Esophagus squamous epithelium (tissue), 4 donors: Measurements from ENCODE around the gene CEP162.

Source experiments
- POLR2A ChIP-seq, 4 donors: fragments of 450-650 bp; IDR thresholded peaks; one replicate each; pipeline ENCODE4 v1.6.1; 2017; ENCODE audit warnings: antibody characterized with exemption in 4 of 4, mild to moderate bottlenecking in 4 of 4, moderate library complexity in 3 of 4
- TF ChIP-seq, protein P1 (sequence below), 6 experiments: fragments of 450-650 bp in 4 of 6; fragments of 200-600 bp in 2 of 6; sonication (generic) in 2 of 6; IDR thresholded peaks; one replicate each; pipeline ENCODE4 v1.5.1; 2016 to 2019; ENCODE audit warnings: antibody characterized with exemption in 6 of 6, mild to moderate bottlenecking in 4 of 6, moderate library complexity in 4 of 6

DNA sequence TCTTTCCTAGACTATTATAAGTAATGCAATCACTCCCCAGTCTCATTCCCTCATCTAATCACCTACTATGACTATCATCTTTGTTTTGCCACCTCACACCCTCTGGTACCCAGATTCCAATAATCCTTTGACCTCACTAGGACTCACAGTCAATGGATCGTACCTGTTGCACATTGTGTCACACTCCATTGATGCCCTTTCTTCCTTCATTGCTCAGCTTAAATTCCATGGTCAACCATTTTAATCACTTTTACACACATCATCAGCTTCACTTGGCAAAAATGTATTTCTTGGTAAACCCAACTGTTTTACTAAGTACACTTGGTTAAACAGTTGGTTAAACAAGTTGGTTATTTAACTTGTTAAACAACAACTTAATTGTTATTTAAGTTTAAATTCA, 44.0 kb downstream of the CEP162 start:
- TF ChIP-seq, protein P1, sequence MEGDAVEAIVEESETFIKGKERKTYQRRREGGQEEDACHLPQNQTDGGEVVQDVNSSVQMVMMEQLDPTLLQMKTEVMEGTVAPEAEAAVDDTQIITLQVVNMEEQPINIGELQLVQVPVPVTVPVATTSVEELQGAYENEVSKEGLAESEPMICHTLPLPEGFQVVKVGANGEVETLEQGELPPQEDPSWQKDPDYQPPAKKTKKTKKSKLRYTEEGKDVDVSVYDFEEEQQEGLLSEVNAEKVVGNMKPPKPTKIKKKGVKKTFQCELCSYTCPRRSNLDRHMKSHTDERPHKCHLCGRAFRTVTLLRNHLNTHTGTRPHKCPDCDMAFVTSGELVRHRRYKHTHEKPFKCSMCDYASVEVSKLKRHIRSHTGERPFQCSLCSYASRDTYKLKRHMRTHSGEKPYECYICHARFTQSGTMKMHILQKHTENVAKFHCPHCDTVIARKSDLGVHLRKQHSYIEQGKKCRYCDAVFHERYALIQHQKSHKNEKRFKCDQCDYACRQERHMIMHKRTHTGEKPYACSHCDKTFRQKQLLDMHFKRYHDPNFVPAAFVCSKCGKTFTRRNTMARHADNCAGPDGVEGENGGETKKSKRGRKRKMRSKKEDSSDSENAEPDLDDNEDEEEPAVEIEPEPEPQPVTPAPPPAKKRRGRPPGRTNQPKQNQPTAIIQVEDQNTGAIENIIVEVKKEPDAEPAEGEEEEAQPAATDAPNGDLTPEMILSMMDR (IDR thresholded peaks at IDR 0.05) = no peak
- TF ChIP-seq POLR2A (IDR thresholded peaks at IDR 0.05) = no peak
